ENCODE results near the gene FOLH1. TPM values are rescaled to one million over a fixed set of nuclear protein-coding genes. Genes with fewer than 3 reads are reported as not detected.
"Not testable (repeated sequence)": the region's sequence is repeated elsewhere in the genome, so short reads cannot be mapped to it uniquely, and the experiment has no call there.

Gene FOLH1
- total RNA-seq (2021; ENCODE audit: unreplicated experiment) (not detected), Bru-seq, nascent RNA (percentile 21 among the genes with signal in this experiment), BruChase-seq, experiment 1, labeled RNA remaining after a 6-hour chase (percentile 23 among the genes with signal in this experiment), BruChase-seq, experiment 2, labeled RNA remaining after a 2-hour chase (percentile 15 among the genes with signal in this experiment)
- not detected in 2 replicates for polyA plus RNA-seq (2012)
- long read RNA-seq, result 0 reads

GRCh38 chr11:49208006-49208721 lies at the start of gene FOLH1:
FOLH1 (minus strand) TSS chr11:49208602; CDS start chr11:49208409, 193 bp downstream.
- BruUV-seq (replicated peaks), result no TSS peak
- no peak within 1 kb of the TSS for H3K27ac ChIP-seq (ENCODE audit: low read depth, low read length)
- no peak within 1 kb of the TSS for H3K9ac ChIP-seq (ENCODE audit: low read length)
- no peaks in the 10 kb centered on the region for H3K79me2 ChIP-seq (ENCODE audit: insufficient read depth, low read length)
- ATAC-seq, result no peak
- ChIA-PET POLR2A (no interaction called here), CTCF (no interaction called here), RAD21 (ENCODE audit: low non-redundant PET in 1 of 2, low total read pairs in 2 of 2, uncharacterized antibody in 2 of 2, unreplicated experiment in 2 of 2) (no interaction called here)
- no peak for DNase-seq (ENCODE audit: low read depth, low spot score)
- H4K20me1 ChIP-seq (ENCODE audit: insufficient read depth), result no peaks in the 10 kb centered on the region
- H3K9me2 ChIP-seq (ENCODE audit: insufficient read depth), result no peaks in the 10 kb centered on the region
- H3K9me3 ChIP-seq (ENCODE audit: control insufficient read depth in 1 of 2, insufficient read depth in 1 of 2, low read depth in 1 of 2, low read length in 2 of 2), result no peaks in the 10 kb centered on the region
- H3K36me3 ChIP-seq (ENCODE audit: control insufficient read depth in 1 of 2, insufficient read depth in 2 of 2, low read length in 2 of 2), result no peaks in the 10 kb centered on the region
- no peak for TF ChIP-seq ELF1 (IDR thresholded peaks at IDR 0.05; ENCODE audit: borderline replicate concordance, low read depth)
- TF ChIP-seq JUND (IDR thresholded peaks at IDR 0.05), result no peak
- TF ChIP-seq EGR1 (IDR thresholded peaks at IDR 0.05; ENCODE audit: low read depth), result no peak
- no peak for TF ChIP-seq ZBTB33 (IDR thresholded peaks at IDR 0.05; ENCODE audit: extremely low read depth, insufficient replicate concordance, low read length)
- TF ChIP-seq CEBPB (IDR thresholded peaks at IDR 0.05; ENCODE audit: low read depth), result no peak
- no peak for TF ChIP-seq EZH2 (IDR thresholded peaks at IDR 0.05)
- TF ChIP-seq POLR2AphosphoS5 (IDR thresholded peaks at IDR 0.05; ENCODE audit: low read depth, low read length), result no peak
- TF ChIP-seq ATF3 (IDR thresholded peaks at IDR 0.05), result no peak
- TF ChIP-seq SRF (IDR thresholded peaks at IDR 0.05; ENCODE audit: low read depth), result no peak
- TF ChIP-seq POLR2A (IDR thresholded peaks at IDR 0.05; ENCODE audit: borderline replicate concordance, extremely low read depth, insufficient read depth, insufficient read length), result no peak
- no peak for TF ChIP-seq CBX3 (IDR thresholded peaks at IDR 0.05; ENCODE audit: low read depth)
- TF ChIP-seq ZNF274 (IDR thresholded peaks at IDR 0.05; ENCODE audit: low read depth, low read length), result no peak
- TF ChIP-seq SP1 (IDR thresholded peaks at IDR 0.05; ENCODE audit: low read depth), result no peak
- intact Hi-C loops (cut with micrococcal nuclease), result no loop called here
- no peak within 1 kb of the TSS for H2AFZ ChIP-seq (ENCODE audit: low read depth, low read length, poor library complexity, severe bottlenecking)
- no peaks in the 10 kb centered on the region for H3K27me3 ChIP-seq (ENCODE audit: insufficient read depth, low read length)
- no peak within 1 kb of the TSS for H3K4me3 ChIP-seq (replicated peaks in 1 of 2; ENCODE audit: low read depth in 1 of 2, low read length in 2 of 2)
- no peak within 1 kb of the TSS for H3K4me2 ChIP-seq (ENCODE audit: low read length)
- H3K4me1 ChIP-seq (ENCODE audit: control insufficient read depth in 1 of 2, insufficient read depth in 2 of 2, low read length in 2 of 2), result no peaks in the 10 kb centered on the region

- POLR2A ChIA-PET; H3K27me3 ChIP-seq (ENCODE audit: insufficient read depth, low read length); DNase-seq (ENCODE audit: low read depth, low spot score); H3K9me2 ChIP-seq (ENCODE audit: insufficient read depth); CTCF ChIA-PET; H2AFZ ChIP-seq (ENCODE audit: low read depth, low read length, poor library complexity, severe bottlenecking); H3K4me2 ChIP-seq (ENCODE audit: low read length); H3K4me1 ChIP-seq (ENCODE audit: control insufficient read depth in 1 of 2, insufficient read depth in 2 of 2, low read length in 2 of 2); ATAC-seq; H4K20me1 ChIP-seq (ENCODE audit: insufficient read depth); BruUV-seq (replicated peaks); H3K4me3 ChIP-seq (replicated peaks in 1 of 2; ENCODE audit: low read depth in 1 of 2, low read length in 2 of 2); RAD21 ChIA-PET (ENCODE audit: low non-redundant PET in 1 of 2, low total read pairs in 2 of 2, uncharacterized antibody in 2 of 2, unreplicated experiment in 2 of 2); H3K9ac ChIP-seq (ENCODE audit: low read length); H3K79me2 ChIP-seq (ENCODE audit: insufficient read depth, low read length); intact Hi-C loops (cut with micrococcal nuclease); H3K9me3 ChIP-seq (ENCODE audit: control insufficient read depth in 1 of 2, insufficient read depth in 1 of 2, low read depth in 1 of 2, low read length in 2 of 2); H3K27ac ChIP-seq (ENCODE audit: low read depth, low read length); H3K36me3 ChIP-seq (ENCODE audit: control insufficient read depth in 1 of 2, insufficient read depth in 2 of 2, low read length in 2 of 2): not testable (repeated sequence)
Observed at GRCh38 chr11:49255148-49255547, 46.7 kb upstream of the FOLH1 start.

DNA sequence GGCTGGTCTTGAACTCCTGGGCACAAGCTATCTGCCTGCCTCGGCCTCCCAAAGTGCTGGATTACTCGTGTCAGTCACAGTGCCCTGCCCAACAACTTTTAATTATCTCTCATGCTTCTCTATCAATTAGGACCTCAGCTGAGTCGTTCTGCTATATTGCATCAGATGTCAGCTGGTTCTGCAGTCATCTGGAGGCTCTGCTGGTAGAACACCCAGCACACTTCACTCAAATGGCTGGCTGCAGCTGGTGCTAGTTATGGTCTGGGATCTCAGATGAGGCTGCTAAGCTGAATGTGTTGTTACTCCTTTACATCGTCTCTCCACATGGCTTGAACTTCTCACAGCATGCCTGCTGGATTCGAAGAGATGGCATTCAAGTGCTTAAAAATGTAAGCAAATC lies 42.8 kb upstream of the FOLH1 start:
- H3K9me2 ChIP-seq (ENCODE audit: insufficient read depth); H2AFZ ChIP-seq (ENCODE audit: low read depth, low read length, poor library complexity, severe bottlenecking); DNase-seq (ENCODE audit: low read depth, low spot score); H3K9ac ChIP-seq (ENCODE audit: low read length); H3K4me1 ChIP-seq (ENCODE audit: control insufficient read depth in 1 of 2, insufficient read depth in 2 of 2, low read length in 2 of 2); H3K27me3 ChIP-seq (ENCODE audit: insufficient read depth, low read length); H3K4me2 ChIP-seq (ENCODE audit: low read length); H3K79me2 ChIP-seq (ENCODE audit: insufficient read depth, low read length); intact Hi-C loops (cut with micrococcal nuclease); H3K4me3 ChIP-seq (replicated peaks in 1 of 2; ENCODE audit: low read depth in 1 of 2, low read length in 2 of 2); H4K20me1 ChIP-seq (ENCODE audit: insufficient read depth); CTCF ChIA-PET; H3K27ac ChIP-seq (ENCODE audit: low read depth, low read length); ATAC-seq; BruUV-seq (replicated peaks); H3K9me3 ChIP-seq (ENCODE audit: control insufficient read depth in 1 of 2, insufficient read depth in 1 of 2, low read depth in 1 of 2, low read length in 2 of 2); RAD21 ChIA-PET (ENCODE audit: low non-redundant PET in 1 of 2, low total read pairs in 2 of 2, uncharacterized antibody in 2 of 2, unreplicated experiment in 2 of 2); H3K36me3 ChIP-seq (ENCODE audit: control insufficient read depth in 1 of 2, insufficient read depth in 2 of 2, low read length in 2 of 2); POLR2A ChIA-PET: not testable (repeated sequence)

Data from HCT116 (cell line).